GM10248 (cell line): Measurements from ENCODE around the gene SFMBT2.

Experiments
- CTCF ChIA-PET: fragments of 300-600 bp; sonication (Branson Sonifier 250); formaldehyde crosslinking; extraction: SDS; loops from one replicate; lab custom pipeline; 2021; ENCODE audit warnings: antibody characterized with exemption; lab: Yijun Ruan, JAX
- POLR2A ChIA-PET: fragments of 350-650 bp; sonication (Branson Sonifier 250); formaldehyde crosslinking; extraction: SDS; loops from one replicate; lab custom pipeline; 2020; ENCODE audit warnings: antibody characterized with exemption; lab: Yijun Ruan, JAX
- DNase-seq: peaks from one replicate; pipeline ENCODE4 v3.0.0; 2012; ENCODE audit errors: extremely low spot score
- TF ChIP-seq, protein P1 (sequence below): IDR thresholded peaks from 2 replicates; pipeline ENCODE4 v1.5.1; 2012; ENCODE audit warnings: mild to moderate bottlenecking, low read depth; ENCODE audit errors: extremely low read depth, missing control alignments, control extremely low read depth

The SFMBT2 gene

GRCh38 chr10:7235376-7235775, 175.5 kb downstream of the SFMBT2 start:
- POLR2A ChIA-PET = no interaction called here
- TF ChIP-seq, protein P1, sequence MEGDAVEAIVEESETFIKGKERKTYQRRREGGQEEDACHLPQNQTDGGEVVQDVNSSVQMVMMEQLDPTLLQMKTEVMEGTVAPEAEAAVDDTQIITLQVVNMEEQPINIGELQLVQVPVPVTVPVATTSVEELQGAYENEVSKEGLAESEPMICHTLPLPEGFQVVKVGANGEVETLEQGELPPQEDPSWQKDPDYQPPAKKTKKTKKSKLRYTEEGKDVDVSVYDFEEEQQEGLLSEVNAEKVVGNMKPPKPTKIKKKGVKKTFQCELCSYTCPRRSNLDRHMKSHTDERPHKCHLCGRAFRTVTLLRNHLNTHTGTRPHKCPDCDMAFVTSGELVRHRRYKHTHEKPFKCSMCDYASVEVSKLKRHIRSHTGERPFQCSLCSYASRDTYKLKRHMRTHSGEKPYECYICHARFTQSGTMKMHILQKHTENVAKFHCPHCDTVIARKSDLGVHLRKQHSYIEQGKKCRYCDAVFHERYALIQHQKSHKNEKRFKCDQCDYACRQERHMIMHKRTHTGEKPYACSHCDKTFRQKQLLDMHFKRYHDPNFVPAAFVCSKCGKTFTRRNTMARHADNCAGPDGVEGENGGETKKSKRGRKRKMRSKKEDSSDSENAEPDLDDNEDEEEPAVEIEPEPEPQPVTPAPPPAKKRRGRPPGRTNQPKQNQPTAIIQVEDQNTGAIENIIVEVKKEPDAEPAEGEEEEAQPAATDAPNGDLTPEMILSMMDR = no peak
- CTCF ChIA-PET = interaction anchor here (0.8 to 1.7 kb wide), 4 partner anchors 8 to 13 kb away, joined by 3 to 5 read pairs (median 4); no protein-coding TSS in a partner anchor
- no peak for DNase-seq

DNA sequence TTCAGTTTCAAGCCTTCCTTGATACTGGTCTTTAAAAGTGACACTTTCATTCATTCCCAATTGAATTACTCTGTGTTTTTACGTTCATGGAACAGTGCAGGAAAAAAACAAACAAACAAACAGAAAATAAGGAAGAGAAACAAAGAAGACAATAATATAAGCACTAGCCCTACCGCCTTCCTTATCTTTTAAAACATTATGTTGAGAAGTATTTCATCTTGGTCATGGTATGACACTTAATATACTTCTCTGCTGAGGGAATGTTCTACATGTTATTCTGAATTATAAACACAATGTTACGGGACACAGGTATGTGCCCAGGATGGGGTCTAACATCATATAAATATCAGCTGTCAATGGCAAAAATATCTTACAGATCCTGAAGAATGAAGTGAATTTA, 176.7 kb downstream of the SFMBT2 start:
- TF ChIP-seq, protein P1 = no peak
- ChIA-PET POLR2A (no interaction called here), CTCF (interaction anchor here (0.9 to 1.7 kb wide), 3 partner anchors 10 to 19 kb away, joined by 3 to 5 read pairs (median 4); no protein-coding TSS in a partner anchor)
- DNase-seq = no peak

DNA sequence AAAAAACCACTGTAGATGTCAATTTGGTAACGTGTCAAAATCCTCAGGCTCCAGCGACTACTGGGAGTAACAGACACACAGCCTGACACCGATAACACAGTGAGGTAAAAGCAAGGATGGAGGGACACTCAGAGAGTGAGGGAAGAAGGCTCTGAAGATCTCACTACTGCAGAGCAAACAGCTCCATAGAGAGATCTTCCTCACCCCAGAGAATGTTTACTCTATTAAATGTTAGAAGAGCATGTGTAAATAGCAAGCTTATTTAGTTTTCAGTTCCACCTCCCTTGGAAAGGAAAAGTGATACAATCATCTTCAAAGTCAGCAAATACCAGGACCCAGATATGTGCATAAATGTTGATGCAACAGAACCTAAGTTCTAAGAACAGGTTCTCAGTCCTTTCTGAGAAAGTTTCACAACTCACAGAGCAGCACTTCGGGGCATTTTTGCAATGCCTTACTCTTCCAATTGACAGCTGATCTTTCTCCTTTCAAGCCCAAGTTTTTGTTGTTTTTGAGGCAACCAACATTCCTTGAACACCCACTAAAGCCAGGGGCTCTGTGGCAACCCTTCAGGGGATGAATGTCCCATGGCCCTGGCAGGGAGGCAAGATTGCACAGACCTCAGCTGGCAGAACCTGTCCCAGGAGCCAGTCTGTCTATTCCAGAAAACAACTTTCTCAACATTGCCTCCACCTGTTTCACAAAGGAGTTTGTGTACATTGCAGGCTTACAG, 177.4 kb downstream of the SFMBT2 start:
- TF ChIP-seq, protein P1 = no peak
- DNase-seq = no peak
- POLR2A ChIA-PET = no interaction called here
- CTCF ChIA-PET = interaction anchor here (1.1 to 1.7 kb wide), 2 partner anchors 10 to 19 kb away, joined by 3 to 5 read pairs; no protein-coding TSS in a partner anchor

DNA sequence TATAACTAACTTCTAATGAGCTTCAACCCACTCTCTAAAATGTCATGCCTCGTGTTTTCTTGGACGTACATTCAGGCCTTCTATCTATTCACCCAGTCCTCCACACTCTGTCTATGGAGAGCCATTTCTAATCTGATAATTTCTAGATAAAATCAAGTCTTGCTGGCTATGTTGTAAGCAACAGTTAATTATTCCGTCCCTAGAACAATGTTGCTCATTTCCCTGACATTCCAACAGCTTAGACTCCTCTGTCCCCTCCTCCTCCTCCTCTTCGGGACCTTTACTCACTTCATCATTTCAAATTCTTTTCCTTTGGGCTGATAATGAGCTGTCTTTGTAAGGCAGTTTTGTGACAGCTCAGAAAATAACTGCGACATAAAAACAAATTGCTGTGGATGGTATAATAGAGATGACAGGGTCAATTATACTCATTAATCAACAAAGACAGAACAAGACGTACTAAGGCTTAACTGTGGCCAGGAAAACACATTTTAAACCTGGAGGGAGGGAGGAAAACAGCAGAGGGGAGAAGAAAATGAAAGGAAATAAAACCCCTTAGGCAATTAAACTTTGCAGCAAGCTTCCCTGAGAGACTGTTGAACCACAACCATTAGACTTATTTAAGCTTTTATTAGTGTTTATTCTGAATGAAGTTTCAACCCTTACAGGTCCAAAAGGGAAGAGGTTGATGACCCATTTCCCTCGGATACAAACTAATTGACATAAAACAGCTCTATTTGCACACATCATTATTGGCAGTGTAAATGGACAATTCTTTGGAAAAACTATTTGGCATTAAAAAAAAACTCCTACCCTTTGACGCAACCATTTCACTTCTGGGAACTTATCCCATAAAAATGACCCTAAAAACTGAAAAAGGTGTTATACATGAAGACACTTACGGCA, 179.1 kb downstream of the SFMBT2 start:
- ChIA-PET CTCF (interaction anchor here (1.7 kb wide), 1 partner anchor 14 kb away, joined by 6 read pairs; no protein-coding TSS in a partner anchor), POLR2A (no interaction called here)
- TF ChIP-seq, protein P1 = no peak
- DNase-seq = no peak

GRCh38 chr10:7230951-7231350, 179.9 kb downstream of the SFMBT2 start:
- ChIA-PET CTCF (interaction anchor here (1.4 to 1.7 kb wide), 2 partner anchors 13 to 32 kb away, joined by 3 to 6 read pairs; no protein-coding TSS in a partner anchor), POLR2A (no interaction called here)
- TF ChIP-seq, protein P1 = no peak
- DNase-seq = no peak

- no peak for DNase-seq
- CTCF ChIA-PET = interaction anchor here (1.4 to 1.7 kb wide), 2 partner anchors 12 to 33 kb away, joined by 3 to 6 read pairs; no protein-coding TSS in a partner anchor
- POLR2A ChIA-PET = no interaction called here
- TF ChIP-seq, protein P1 = no peak
Observed at GRCh38 chr10:7230036-7230435, 180.8 kb downstream of the SFMBT2 start.
